GM18508 (cell line): ENCODE data around the gene SBDS.
A peak's percentile ranks its signal among the peaks of the same experiment; 100 is the strongest.
"Not testable (repeated sequence)": the region's sequence is repeated elsewhere in the genome, so short reads cannot be mapped to it uniquely, and the experiment has no call there.

Experiments used
- ATAC-seq: cut with Tn5 transposase; IDR thresholded peaks from one replicate; pipeline ENCODE4 v1.9.1; 2021; ENCODE audit warnings: moderate number of reproducible peaks; ENCODE audit not compliant: insufficient read depth, unreplicated experiment

Gene SBDS

DNA sequence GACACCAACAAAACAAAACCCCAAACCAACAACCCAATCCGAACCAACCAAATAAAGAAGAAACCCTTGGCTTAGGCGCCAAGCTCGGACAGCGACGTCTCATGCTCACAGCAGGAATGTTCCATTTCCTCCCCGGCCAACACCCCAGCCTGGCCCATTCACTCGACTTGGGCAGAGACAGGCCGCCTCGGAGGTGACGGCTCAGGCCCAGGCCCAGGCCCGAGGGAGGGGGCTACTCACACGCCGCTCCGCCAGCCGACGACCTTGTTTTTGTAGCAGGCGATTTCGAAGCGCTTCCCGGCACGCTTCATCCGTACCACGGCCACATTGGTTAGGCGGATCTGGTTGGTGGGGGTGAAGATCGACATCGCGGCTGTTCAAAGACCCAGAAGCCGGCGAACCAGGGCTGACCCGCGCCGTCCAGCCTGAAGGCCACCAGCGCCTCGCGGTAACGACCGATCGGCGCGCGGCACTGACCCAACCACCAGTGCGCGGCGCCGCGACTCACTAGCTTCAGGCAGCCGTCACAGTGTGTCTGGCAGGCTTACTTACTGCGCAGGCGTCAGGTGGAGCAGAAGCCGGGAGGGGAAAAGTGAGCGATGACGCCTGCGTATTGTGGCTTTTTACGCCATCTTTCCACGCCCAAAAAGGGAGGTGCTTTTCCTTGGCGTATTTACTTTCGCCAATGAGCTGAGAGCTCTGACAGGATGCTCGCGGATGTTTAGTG, at the start of gene SBDS:
SBDS (minus strand) TSS at position 537 of the 727 bp plus-strand sequence; CDS start at position 368, 169 bp downstream.
- peak; percentile 51 for ATAC-seq

DNA sequence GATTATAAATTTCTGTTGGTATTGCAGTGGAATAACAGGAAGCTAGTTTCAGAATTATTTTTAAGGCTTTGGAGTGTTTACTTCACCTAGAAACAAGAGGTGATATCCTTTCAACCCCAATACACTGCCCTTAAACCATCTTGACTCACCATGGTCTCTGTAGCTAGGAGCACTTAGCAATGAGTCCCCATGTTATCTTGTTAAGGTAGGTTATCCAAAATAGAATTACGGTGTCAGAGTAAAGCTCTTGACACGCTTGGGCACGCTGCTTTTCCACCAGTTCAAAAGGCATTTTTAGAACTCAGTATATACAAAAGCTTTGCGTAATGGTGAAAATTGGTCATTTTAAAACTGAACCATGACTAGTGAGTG, 48.2 kb upstream of the SBDS start:
- ATAC-seq, result not testable (repeated sequence)

- ATAC-seq, result not testable (repeated sequence)
Measured at GRCh38 chr7:67042781-67043558, 47.6 kb upstream of the SBDS start.

DNA sequence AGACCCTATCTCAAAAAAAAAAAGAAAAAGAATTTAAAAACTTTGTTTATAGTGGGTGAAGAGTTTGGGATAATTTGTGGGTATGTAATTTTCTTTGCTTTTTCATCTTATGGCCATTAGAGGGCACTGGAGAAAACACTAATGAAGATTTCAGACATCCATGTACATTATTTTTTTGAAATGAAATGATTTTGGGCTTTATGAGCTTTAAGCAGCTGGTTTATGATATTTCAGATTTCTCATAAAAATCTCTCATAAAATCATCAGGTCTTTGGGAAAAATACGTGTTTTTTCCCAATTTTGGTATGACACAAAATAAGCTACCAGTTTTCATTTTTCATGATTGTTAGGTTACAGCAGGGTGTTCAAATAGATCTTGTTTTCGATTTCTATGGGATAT, 45.4 kb upstream of the SBDS start:
- not testable (repeated sequence) for ATAC-seq

- not testable (repeated sequence) for ATAC-seq
Measured at GRCh38 chr7:67036432-67037395, 41.3 kb upstream of the SBDS start.

DNA sequence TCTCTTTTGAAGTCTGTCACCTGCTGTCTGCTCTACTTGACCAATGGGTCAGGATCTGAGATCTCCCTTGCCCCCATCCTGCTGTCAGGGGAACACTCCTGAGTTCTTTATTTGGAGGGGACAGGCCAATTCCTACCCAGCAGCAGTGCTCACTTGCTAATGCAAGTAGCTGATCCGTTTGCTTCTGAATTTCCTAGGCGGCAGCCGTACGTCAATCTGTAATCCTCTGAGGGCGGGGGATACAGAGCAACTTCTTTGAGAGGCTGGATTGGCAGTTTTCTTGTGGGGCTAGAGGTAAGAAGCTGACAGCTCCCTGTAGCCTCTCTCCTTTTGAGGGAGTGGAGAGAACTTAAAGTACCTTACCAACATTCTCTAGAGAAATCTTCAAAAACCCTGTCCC, 37.9 kb upstream of the SBDS start:
- no peak for ATAC-seq

- not testable (repeated sequence) for ATAC-seq
Measured at GRCh38 chr7:67031685-67032084, 36.3 kb upstream of the SBDS start.

GRCh38 chr7:67025459-67025858, 30.1 kb upstream of the SBDS start:
- not testable (repeated sequence) for ATAC-seq

DNA sequence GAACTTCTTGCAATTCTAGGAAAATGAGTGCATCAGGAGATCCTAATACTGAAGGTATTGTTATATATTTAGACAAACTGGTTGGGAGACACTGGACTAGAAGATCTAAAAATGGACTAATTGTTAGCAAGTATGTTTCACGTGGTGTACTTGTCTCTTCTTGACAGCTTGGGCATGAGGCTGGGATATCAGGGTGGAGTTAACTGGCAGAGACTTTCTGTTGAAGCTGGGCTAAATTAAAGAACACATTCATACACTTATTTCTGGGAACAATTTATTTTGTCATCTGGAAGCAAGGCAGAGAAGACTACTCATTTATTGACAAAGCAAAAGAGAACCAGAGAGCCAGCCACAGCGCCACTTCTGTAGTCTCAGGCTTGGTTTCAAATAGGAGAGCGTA, 27.1 kb upstream of the SBDS start:
- no peak for ATAC-seq

DNA sequence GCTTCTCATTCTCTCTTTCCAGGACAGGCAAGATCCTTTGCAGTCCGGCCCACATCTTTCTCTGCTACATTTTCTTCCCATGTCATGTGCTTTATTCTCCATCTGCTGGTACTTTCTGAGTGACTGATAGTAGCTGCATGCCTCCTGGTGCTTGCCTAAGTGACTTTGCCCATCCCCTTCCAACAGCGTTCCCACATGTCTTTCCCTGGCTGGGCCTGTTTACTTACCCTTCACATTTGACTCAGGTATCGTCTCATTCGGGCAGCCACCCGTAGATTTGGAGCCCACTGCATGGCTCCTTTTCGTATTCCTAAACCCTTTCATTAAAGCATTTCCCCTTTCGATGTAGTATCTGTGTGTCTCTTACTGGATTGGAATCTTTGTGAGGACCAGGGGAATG, 25.9 kb upstream of the SBDS start:
- no peak for ATAC-seq

GRCh38 chr7:67019562-67020390, 24.4 kb upstream of the SBDS start:
- no peak for ATAC-seq

DNA sequence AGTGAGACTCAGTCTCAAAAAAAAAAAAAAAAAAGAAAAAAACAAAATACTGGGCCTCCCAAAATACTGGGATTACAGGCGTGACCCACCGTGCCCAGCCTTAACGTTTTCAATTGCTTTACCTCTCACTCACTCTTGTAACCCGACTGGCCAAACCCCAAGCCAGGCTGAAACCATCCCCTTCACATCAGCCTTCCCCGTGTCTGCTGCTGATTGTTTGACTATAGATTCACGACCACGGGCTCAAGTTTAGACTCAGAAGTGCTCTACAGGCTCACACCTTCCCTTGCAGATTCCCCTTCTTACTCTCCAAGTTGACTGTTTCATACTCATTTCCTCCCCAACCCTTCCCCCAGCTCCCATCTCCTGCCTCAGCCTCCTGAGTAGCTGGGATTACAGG, 23.6 kb upstream of the SBDS start:
- no peak for ATAC-seq

GRCh38 chr7:67017971-67018370, 22.6 kb upstream of the SBDS start:
- ATAC-seq, result not testable (repeated sequence)

DNA sequence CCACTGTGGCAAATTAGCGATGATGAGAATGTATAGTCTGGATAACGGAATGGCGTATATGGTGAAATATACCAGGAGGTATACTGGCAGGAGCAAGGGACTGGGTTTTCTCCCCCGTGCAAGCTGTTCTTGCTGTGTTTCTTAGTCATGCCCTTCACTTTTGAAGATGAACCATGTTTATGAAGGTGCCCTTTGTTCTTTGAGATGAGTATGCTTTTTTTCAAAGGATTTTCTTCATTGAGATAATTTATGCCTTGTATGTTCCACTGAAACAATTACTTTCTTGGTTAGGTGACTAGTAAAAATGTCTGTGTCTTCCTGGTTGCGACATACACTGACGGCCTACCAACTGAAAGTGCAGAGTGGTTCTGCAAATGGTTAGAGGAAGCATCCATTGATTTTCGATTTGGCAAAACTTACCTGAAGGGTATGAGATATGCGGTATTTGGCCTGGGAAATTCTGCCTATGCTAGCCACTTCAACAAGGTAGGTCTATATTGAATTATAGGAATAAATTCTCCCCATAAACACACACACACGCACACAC, 18.8 kb upstream of the SBDS start:
- not testable (repeated sequence) for ATAC-seq

- not testable (repeated sequence) for ATAC-seq
Measured at GRCh38 chr7:67009677-67010076, 14.3 kb upstream of the SBDS start.

GRCh38 chr7:67008260-67008659, 12.9 kb upstream of the SBDS start:
- no peak for ATAC-seq

GRCh38 chr7:67006965-67007364, 11.6 kb upstream of the SBDS start:
- ATAC-seq, result no peak

DNA sequence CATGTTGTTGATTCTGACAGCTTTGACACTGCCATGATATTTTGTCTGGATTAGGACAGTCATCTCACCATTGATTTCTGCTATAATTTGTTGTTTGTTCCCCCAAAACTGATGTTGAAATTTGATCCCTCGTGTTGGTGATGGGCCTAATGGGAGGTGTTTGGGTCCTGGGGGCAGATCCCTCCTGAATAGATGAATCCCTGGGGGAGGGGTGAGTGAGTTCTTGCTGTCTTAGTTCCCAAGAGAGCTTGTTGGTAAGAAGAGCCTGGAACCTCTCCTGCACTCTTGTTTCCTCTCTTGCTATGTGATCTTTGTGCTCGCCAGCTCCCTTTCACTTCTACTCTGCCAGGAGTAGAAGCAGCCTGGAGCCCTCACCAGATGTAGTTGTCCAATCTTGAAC, 8.8 kb upstream of the SBDS start:
- ATAC-seq, result not testable (repeated sequence)

GRCh38 chr7:67000601-67001258, 5.3 kb upstream of the SBDS start:
- ATAC-seq, result not testable (repeated sequence)
